Neural progenitor cell (in vitro differentiated cells): Measurements from ENCODE around the gene MORN3. TPM values are rescaled to one million over a fixed set of nuclear protein-coding genes. Genes with fewer than 3 reads are reported as not detected.

Experiments
- DNase-seq: peaks from one replicate; pipeline ENCODE4 v3.0.0-alpha.2; 2016; ENCODE audit warnings: low spot score
- H2AFZ ChIP-seq: fragments of 200-600 bp; sonication (generic); replicated peaks from 2 replicates; pipeline ENCODE4 v1.6.1; 2016; ENCODE audit warnings: antibody characterized with exemption
- H3F3A ChIP-seq: fragments of 200-600 bp; sonication (generic); 2 replicates; pipeline ENCODE4 v1.6.1; 2016; ENCODE audit warnings: antibody characterized with exemption, low read depth
- H3K27ac ChIP-seq: fragments of 200-600 bp; sonication (generic); 2 replicates; pipeline ENCODE4 v1.5.1; 2016; ENCODE audit warnings: mild to moderate bottlenecking
- H3K27me3 ChIP-seq: fragments of 200-600 bp; sonication (generic); 2 replicates; pipeline ENCODE4 v1.6.1; 2016; ENCODE audit warnings: mild to moderate bottlenecking, moderate library complexity
- H3K36me3 ChIP-seq: fragments of 200-600 bp; sonication (generic); 2 replicates; pipeline ENCODE4 v1.5.1; 2016
- H3K4me1 ChIP-seq: fragments of 200-600 bp; sonication (generic); 2 replicates; pipeline ENCODE4 v1.6.1; 2016; ENCODE audit warnings: mixed run types
- H3K4me2 ChIP-seq: fragments of 200-600 bp; sonication (generic); 2 replicates; pipeline ENCODE4 v1.6.1; 2016
- H3K4me3 ChIP-seq: fragments of 200-600 bp; sonication (generic); 2 replicates; pipeline ENCODE4 v1.5.1; 2016
- H3K79me2 ChIP-seq: fragments of 200-600 bp; sonication (generic); 2 replicates; pipeline ENCODE4 v1.6.1; 2016; ENCODE audit warnings: low read depth
- H3K9ac ChIP-seq: fragments of 200-600 bp; sonication (generic); 2 replicates; pipeline ENCODE4 v1.6.1; 2016
- H3K9me3 ChIP-seq: fragments of 200-600 bp; sonication (generic); 2 replicates; pipeline ENCODE4 v1.5.1; 2016; ENCODE audit warnings: low read depth
- H4K20me1 ChIP-seq: fragments of 200-600 bp; sonication (generic); 2 replicates; pipeline ENCODE4 v1.6.1; 2016; ENCODE audit warnings: low read depth
- H3K27ac Mint-ChIP-seq: 3 replicates; pipeline ENCODE4 v1.8.0; 2021; ENCODE audit warnings: mixed read lengths
- H3K27me3 Mint-ChIP-seq: 2 replicates; pipeline ENCODE4 v1.8.0; 2022; ENCODE audit warnings: low read depth, mild to moderate bottlenecking, inconsistent platforms, moderate library complexity, mixed read lengths; ENCODE audit not compliant: insufficient read depth
- H3K36me3 Mint-ChIP-seq: 3 replicates; pipeline ENCODE4 v1.8.0; 2021; ENCODE audit warnings: mixed read lengths
- H3K4me1 Mint-ChIP-seq: 3 replicates; pipeline ENCODE4 v1.8.0; 2021; ENCODE audit warnings: mixed read lengths
- H3K4me3 Mint-ChIP-seq: 3 replicates; pipeline ENCODE4 v1.8.0; 2021; ENCODE audit warnings: mild to moderate bottlenecking, moderate library complexity, mixed read lengths
- H3K9me3 Mint-ChIP-seq: 3 replicates; pipeline ENCODE4 v1.8.0; 2020; ENCODE audit warnings: mixed read lengths
- EZH2 ChIP-seq: fragments of 200-600 bp; sonication (generic); IDR thresholded peaks from 2 replicates; pipeline ENCODE4 v1.6.1; 2017; ENCODE audit warnings: antibody characterized with exemption, mild to moderate bottlenecking, moderate library complexity
- EZH2phosphoT487 ChIP-seq: fragments of 200-600 bp; sonication (generic); IDR thresholded peaks from 2 replicates; pipeline ENCODE4 v1.6.1; 2017; ENCODE audit warnings: antibody characterized with exemption
- total RNA-seq: library from RNA; depleted of rRNA; stranded (reverse); fragments of >200 nt; gene quantifications from 2 replicates; pipeline ENCODE4 v1.2.3, GENCODE V29; 2015; ENCODE audit warnings: low replicate concordance
- TF ChIP-seq, protein P1 (sequence below): fragments of 200-600 bp; sonication (generic); IDR thresholded peaks from 2 replicates; pipeline ENCODE4 v1.5.1; 2017; ENCODE audit warnings: antibody characterized with exemption, mild to moderate bottlenecking

MORN3 gene
- total RNA-seq, 1 donor from 2014 or later, result 0.19 TPM

DNA sequence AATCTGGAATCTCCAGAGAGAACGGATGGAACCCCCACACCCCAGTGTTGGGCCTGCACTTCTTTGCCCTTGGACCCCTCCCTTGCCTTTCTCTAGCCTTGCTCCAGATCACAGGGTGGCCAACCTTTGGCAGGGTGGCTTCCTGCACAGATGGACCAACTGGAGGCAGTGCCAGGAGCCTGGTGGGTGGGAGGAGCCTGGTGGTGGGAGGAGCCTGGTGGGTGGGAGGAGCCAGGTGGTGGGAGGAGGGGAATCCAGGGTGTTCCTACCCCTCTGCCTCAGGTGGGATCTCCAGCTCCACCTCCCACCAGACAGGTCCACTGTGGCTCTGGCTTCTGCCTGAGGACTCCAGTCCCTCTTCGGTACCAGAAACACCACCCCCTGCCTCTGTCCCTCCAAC, 58.1 kb downstream of the MORN3 start:
- Histone ChIP-seq H3K9me3 (no peaks in the 10 kb centered on the region), H3K79me2 (no peaks in the 10 kb centered on the region), H3K36me3 (no peaks in the 10 kb centered on the region), H3K4me2 (no peak overlapping the region), H3K4me1 (peaks cover 10% of the 10 kb centered on the region), H4K20me1 (no peaks in the 10 kb centered on the region), H3K4me3 (no peak overlapping the region), H3K27ac (no peak overlapping the region), H3K27me3 (no peaks in the 10 kb centered on the region), H3F3A (peaks cover 29% of the 10 kb centered on the region), H2AFZ (no peak overlapping the region), H3K9ac (no peak overlapping the region)
- no peak for DNase-seq
- Mint-ChIP-seq H3K27me3 (peaks cover 5% of the 10 kb centered on the region), H3K27ac (peak overlapping the region; percentile 54), H3K9me3 (peaks cover 6% of the 10 kb centered on the region), H3K36me3 (peaks cover 2% of the 10 kb centered on the region), H3K4me3 (no peak overlapping the region), H3K4me1 (peaks cover 21% of the 10 kb centered on the region)
- TF ChIP-seq EZH2phosphoT487 (no peak), EZH2 (no peak)
- TF ChIP-seq, protein P1, sequence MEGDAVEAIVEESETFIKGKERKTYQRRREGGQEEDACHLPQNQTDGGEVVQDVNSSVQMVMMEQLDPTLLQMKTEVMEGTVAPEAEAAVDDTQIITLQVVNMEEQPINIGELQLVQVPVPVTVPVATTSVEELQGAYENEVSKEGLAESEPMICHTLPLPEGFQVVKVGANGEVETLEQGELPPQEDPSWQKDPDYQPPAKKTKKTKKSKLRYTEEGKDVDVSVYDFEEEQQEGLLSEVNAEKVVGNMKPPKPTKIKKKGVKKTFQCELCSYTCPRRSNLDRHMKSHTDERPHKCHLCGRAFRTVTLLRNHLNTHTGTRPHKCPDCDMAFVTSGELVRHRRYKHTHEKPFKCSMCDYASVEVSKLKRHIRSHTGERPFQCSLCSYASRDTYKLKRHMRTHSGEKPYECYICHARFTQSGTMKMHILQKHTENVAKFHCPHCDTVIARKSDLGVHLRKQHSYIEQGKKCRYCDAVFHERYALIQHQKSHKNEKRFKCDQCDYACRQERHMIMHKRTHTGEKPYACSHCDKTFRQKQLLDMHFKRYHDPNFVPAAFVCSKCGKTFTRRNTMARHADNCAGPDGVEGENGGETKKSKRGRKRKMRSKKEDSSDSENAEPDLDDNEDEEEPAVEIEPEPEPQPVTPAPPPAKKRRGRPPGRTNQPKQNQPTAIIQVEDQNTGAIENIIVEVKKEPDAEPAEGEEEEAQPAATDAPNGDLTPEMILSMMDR, result no peak

DNA sequence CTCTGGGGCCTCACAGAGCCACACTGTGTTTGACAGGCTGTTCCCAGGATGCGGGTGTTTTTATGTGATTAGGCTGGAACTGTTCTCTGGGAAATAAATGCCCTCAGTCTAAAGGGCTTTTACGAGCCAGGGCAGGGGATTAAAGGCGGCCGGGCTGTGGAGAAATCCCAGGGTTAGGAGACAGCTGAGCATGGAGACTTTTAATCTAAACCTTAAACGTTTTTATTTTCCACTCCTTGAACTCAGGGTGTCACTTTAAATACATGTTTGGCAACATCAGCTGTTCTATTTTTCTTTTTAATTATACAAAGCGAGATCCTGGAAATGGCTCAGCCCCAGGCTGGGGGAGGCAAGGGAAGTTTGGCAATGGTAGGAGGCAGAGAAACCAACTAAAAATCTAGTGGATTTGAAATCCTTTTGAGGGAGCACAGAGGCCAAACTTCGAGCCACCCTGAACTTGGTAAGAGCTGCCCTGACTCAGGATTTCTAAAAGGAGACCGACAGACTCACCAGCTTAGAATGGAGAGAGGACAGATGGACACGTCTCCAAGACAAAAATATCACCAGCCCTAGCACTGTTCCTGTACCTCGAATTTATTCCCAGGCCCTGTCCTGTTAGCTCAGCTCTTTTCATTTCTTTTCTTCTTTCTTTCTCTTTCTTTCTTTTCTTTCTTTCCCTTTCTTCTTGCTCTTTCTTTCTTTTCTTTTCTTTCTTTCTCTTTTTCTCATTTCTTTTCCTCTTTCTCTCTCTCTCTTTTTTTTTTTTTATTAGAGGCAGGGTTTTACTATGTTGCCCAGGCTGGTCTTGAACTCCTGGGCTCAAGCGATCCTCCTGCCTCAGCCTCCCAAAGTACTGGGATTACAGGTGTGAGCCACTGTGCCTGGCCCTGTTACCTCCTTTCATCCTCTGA, 59.0 kb downstream of the MORN3 start:
- H3K4me3 Mint-ChIP-seq, result peak overlapping the region; percentile 31
- peak; percentile 68 for DNase-seq
- Histone ChIP-seq H3F3A (peaks cover 26% of the 10 kb centered on the region), H3K79me2 (no peaks in the 10 kb centered on the region), H3K36me3 (no peaks in the 10 kb centered on the region), H3K27me3 (no peaks in the 10 kb centered on the region), H3K9ac (no peak overlapping the region), H3K4me2 (peak overlapping the region; percentile 53), H3K4me3 (no peak overlapping the region), H4K20me1 (no peaks in the 10 kb centered on the region), H3K9me3 (no peaks in the 10 kb centered on the region), H3K4me1 (peaks cover 10% of the 10 kb centered on the region), H3K27ac (peak overlapping the region; percentile 81), H2AFZ (no peak overlapping the region)
- peak overlapping the region; percentile 96 for H3K27ac Mint-ChIP-seq
- H3K9me3 Mint-ChIP-seq, result peaks cover 6% of the 10 kb centered on the region
- H3K4me1 Mint-ChIP-seq, result peaks cover 21% of the 10 kb centered on the region
- H3K27me3 Mint-ChIP-seq, result peaks cover 7% of the 10 kb centered on the region
- TF ChIP-seq, protein P1, result no peak
- TF ChIP-seq EZH2phosphoT487 (no peak), EZH2 (no peak)
- peaks cover 2% of the 10 kb centered on the region for H3K36me3 Mint-ChIP-seq

DNA sequence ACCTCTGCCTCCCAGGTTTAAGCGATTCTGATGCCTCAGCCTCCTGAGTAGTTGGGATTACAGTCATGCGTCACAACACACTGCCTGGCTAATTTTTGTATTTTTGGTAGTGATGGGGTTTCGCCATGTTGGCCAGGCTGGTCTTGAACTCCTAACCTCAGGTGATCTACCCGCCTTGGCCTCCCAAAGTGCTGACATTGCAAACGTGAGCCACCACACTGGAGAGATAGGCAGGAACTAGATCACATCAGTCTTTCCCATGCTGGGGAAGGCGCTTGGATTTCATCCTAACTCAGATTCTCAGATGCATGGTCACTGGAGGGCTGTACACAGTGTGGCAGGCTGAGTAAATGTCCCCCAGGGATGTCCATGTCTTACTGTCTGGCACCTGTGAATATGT, 61.2 kb downstream of the MORN3 start:
- H3K4me2 ChIP-seq, result no peak overlapping the region
- H3K27me3 ChIP-seq, result no peaks in the 10 kb centered on the region
- H3F3A ChIP-seq, result peaks cover 26% of the 10 kb centered on the region
- peaks cover 10% of the 10 kb centered on the region for H3K4me1 ChIP-seq
- H3K4me3 ChIP-seq, result no peak overlapping the region
- peak overlapping the region; percentile 63 for H3K4me3 Mint-ChIP-seq
- H3K36me3 Mint-ChIP-seq, result peaks cover 2% of the 10 kb centered on the region
- no peak overlapping the region for H3K27ac ChIP-seq
- no peaks in the 10 kb centered on the region for H3K36me3 ChIP-seq
- H3K9ac ChIP-seq, result no peak overlapping the region
- H3K27me3 Mint-ChIP-seq, result peaks cover 9% of the 10 kb centered on the region
- H4K20me1 ChIP-seq, result no peaks in the 10 kb centered on the region
- DNase-seq, result no peak
- no peak for TF ChIP-seq EZH2
- TF ChIP-seq, protein P1, result no peak
- no peak for TF ChIP-seq EZH2phosphoT487
- H3K9me3 Mint-ChIP-seq, result peaks cover 6% of the 10 kb centered on the region
- no peaks in the 10 kb centered on the region for H3K9me3 ChIP-seq
- peaks cover 21% of the 10 kb centered on the region for H3K4me1 Mint-ChIP-seq
- H2AFZ ChIP-seq, result no peak overlapping the region
- peak overlapping the region; percentile 52 for H3K27ac Mint-ChIP-seq
- no peaks in the 10 kb centered on the region for H3K79me2 ChIP-seq
